GM06990 (cell line): ENCODE measurements around the gene HYDIN.
"Not testable (repeated sequence)": the region's sequence is repeated elsewhere in the genome, so short reads cannot be mapped to it uniquely, and the experiment has no call there.

Experiments used
- DNase-seq: peaks from one replicate; pipeline ENCODE4 v3.0.0-alpha.2; 2011; ENCODE audit not compliant: insufficient read length; ENCODE audit errors: extremely low read depth
- H3K27me3 ChIP-seq: replicated peaks from 2 replicates; pipeline ENCODE4 v1.6.0; 2011; ENCODE audit warnings: low read length; ENCODE audit not compliant: control insufficient read depth, insufficient read depth
- H3K36me3 ChIP-seq: 2 replicates; pipeline ENCODE4 v1.5.1; 2011; ENCODE audit warnings: low read length; ENCODE audit not compliant: control insufficient read depth, insufficient read depth
- H3K4me3 ChIP-seq: replicated peaks from 2 replicates; pipeline ENCODE4 v1.5.1; 2011; ENCODE audit warnings: low read depth, mild to moderate bottlenecking, control low read depth, low read length

HYDIN gene

GRCh38 chr16:71109656-71110208 is 120.8 kb downstream of the HYDIN start:
- not testable (repeated sequence) for DNase-seq, H3K27me3 ChIP-seq, H3K36me3 ChIP-seq, H3K4me3 ChIP-seq

- not testable (repeated sequence) for H3K4me3 ChIP-seq, H3K27me3 ChIP-seq, DNase-seq, H3K36me3 ChIP-seq
These were observed 124.6 kb downstream of the HYDIN start for GRCh38 chr16:71105881-71106280.

- H3K4me3 ChIP-seq, H3K36me3 ChIP-seq, DNase-seq, H3K27me3 ChIP-seq: not testable (repeated sequence)
These were observed 146.9 kb downstream of the HYDIN start for GRCh38 chr16:71083573-71083972.

GRCh38 chr16:71080777-71081176 is 149.7 kb downstream of the HYDIN start:
- H3K27me3 ChIP-seq, DNase-seq, H3K36me3 ChIP-seq, H3K4me3 ChIP-seq: not testable (repeated sequence)

- not testable (repeated sequence) for H3K4me3 ChIP-seq, H3K36me3 ChIP-seq, H3K27me3 ChIP-seq, DNase-seq
These were observed 150.3 kb downstream of the HYDIN start for GRCh38 chr16:71080262-71080661.

- H3K36me3 ChIP-seq, H3K27me3 ChIP-seq: not testable (repeated sequence)
These were observed 159.9 kb downstream of the HYDIN start for GRCh38 chr16:71070651-71071050.

GRCh38 chr16:71069842-71070241 is 160.7 kb downstream of the HYDIN start:
- not testable (repeated sequence) for DNase-seq, H3K36me3 ChIP-seq, H3K27me3 ChIP-seq, H3K4me3 ChIP-seq

More at GRCh38 chr16:71070651-71071050, 159.9 kb downstream of the HYDIN start:
- DNase-seq, H3K4me3 ChIP-seq: not testable (repeated sequence)

- H3K4me3 ChIP-seq, H3K36me3 ChIP-seq, H3K27me3 ChIP-seq, DNase-seq: not testable (repeated sequence)
These were observed 176.5 kb downstream of the HYDIN start for GRCh38 chr16:71053897-71054609.

- not testable (repeated sequence) for H3K4me3 ChIP-seq, H3K36me3 ChIP-seq, H3K27me3 ChIP-seq, DNase-seq
These were observed 180.2 kb downstream of the HYDIN start for GRCh38 chr16:71050307-71050706.

- H3K4me3 ChIP-seq, DNase-seq, H3K27me3 ChIP-seq, H3K36me3 ChIP-seq: not testable (repeated sequence)
These were observed 191.0 kb downstream of the HYDIN start for GRCh38 chr16:71039368-71040111.

GRCh38 chr16:71038421-71038820 is 192.1 kb downstream of the HYDIN start:
- H3K27me3 ChIP-seq, H3K4me3 ChIP-seq, DNase-seq, H3K36me3 ChIP-seq: not testable (repeated sequence)

- not testable (repeated sequence) for H3K36me3 ChIP-seq, H3K4me3 ChIP-seq, H3K27me3 ChIP-seq, DNase-seq
These were observed 192.5 kb downstream of the HYDIN start for GRCh38 chr16:71037987-71038386.

GRCh38 chr16:71028032-71028727 is 202.3 kb downstream of the HYDIN start:
- H3K4me3 ChIP-seq, H3K36me3 ChIP-seq, H3K27me3 ChIP-seq, DNase-seq: not testable (repeated sequence)

- H3K4me3 ChIP-seq, H3K36me3 ChIP-seq, H3K27me3 ChIP-seq, DNase-seq: not testable (repeated sequence)
These were observed 203.0 kb downstream of the HYDIN start for GRCh38 chr16:71027511-71027910.
